HG02678 (cell line): ENCODE data around the gene PCCA.
"Not testable (repeated sequence)": the region's sequence is repeated elsewhere in the genome, so short reads cannot be mapped to it uniquely, and the experiment has no call there.

Source experiments
- ATAC-seq: cut with Tn5 transposase; IDR thresholded peaks from one replicate; pipeline ENCODE4 v1.9.1; 2021; ENCODE audit warnings: mild to moderate bottlenecking, moderate library complexity; ENCODE audit not compliant: unreplicated experiment

PCCA gene

GRCh38 chr13:100138859-100139491 lies 50.1 kb downstream of the PCCA start:
- no peak for ATAC-seq

- ATAC-seq = no peak
Observed at GRCh38 chr13:100139817-100140216, 50.9 kb downstream of the PCCA start.

GRCh38 chr13:100140441-100140840 lies 51.5 kb downstream of the PCCA start:
- no peak for ATAC-seq

- ATAC-seq = not testable (repeated sequence)
Observed at GRCh38 chr13:100141461-100141961, 52.6 kb downstream of the PCCA start.

- ATAC-seq = no peak
Observed at GRCh38 chr13:100146534-100146933, 57.6 kb downstream of the PCCA start.

GRCh38 chr13:100147825-100148224 lies 58.9 kb downstream of the PCCA start:
- no peak for ATAC-seq

- ATAC-seq = no peak
Observed at GRCh38 chr13:100148422-100148821, 59.5 kb downstream of the PCCA start.

- no peak for ATAC-seq
Observed at GRCh38 chr13:100149389-100149788, 60.5 kb downstream of the PCCA start.

- not testable (repeated sequence) for ATAC-seq
Observed at GRCh38 chr13:100150711-100151110, 61.8 kb downstream of the PCCA start.

GRCh38 chr13:100154842-100155416 lies 66.0 kb downstream of the PCCA start:
- ATAC-seq = no peak

- no peak for ATAC-seq
Observed at GRCh38 chr13:100156788-100157187, 67.9 kb downstream of the PCCA start.

- ATAC-seq = no peak
Observed at GRCh38 chr13:100158569-100158968, 69.7 kb downstream of the PCCA start.

GRCh38 chr13:100159584-100159983 lies 70.7 kb downstream of the PCCA start:
- ATAC-seq = no peak

GRCh38 chr13:100160450-100160849 lies 71.6 kb downstream of the PCCA start:
- ATAC-seq = no peak

- ATAC-seq = no peak
Observed at GRCh38 chr13:100163375-100163774, 74.5 kb downstream of the PCCA start.

- no peak for ATAC-seq
Observed at GRCh38 chr13:100173203-100173602, 84.3 kb downstream of the PCCA start.

GRCh38 chr13:100174455-100174854 lies 85.6 kb downstream of the PCCA start:
- not testable (repeated sequence) for ATAC-seq

- ATAC-seq = no peak
Observed at GRCh38 chr13:100175078-100175802, 86.3 kb downstream of the PCCA start.

GRCh38 chr13:100175803-100176182 lies 86.9 kb downstream of the PCCA start:
- no peak for ATAC-seq

- no peak for ATAC-seq
Observed at GRCh38 chr13:100176801-100177400, 88.0 kb downstream of the PCCA start.

GRCh38 chr13:100178309-100178708 lies 89.4 kb downstream of the PCCA start:
- no peak for ATAC-seq

GRCh38 chr13:100179276-100179675 lies 90.4 kb downstream of the PCCA start:
- ATAC-seq = no peak
